Measurements from ENCODE around the gene C1QTNF6. TPM values are rescaled to one million over a fixed set of nuclear protein-coding genes. Genes with fewer than 3 reads are reported as not detected.

Gene C1QTNF6
- total and polyA plus RNA-seq, 2 of the 8 experiments (the other 6 are each of a cell fraction or from before 2014, with no cell fraction given) = 3.1 to 6.5 TPM

DNA sequence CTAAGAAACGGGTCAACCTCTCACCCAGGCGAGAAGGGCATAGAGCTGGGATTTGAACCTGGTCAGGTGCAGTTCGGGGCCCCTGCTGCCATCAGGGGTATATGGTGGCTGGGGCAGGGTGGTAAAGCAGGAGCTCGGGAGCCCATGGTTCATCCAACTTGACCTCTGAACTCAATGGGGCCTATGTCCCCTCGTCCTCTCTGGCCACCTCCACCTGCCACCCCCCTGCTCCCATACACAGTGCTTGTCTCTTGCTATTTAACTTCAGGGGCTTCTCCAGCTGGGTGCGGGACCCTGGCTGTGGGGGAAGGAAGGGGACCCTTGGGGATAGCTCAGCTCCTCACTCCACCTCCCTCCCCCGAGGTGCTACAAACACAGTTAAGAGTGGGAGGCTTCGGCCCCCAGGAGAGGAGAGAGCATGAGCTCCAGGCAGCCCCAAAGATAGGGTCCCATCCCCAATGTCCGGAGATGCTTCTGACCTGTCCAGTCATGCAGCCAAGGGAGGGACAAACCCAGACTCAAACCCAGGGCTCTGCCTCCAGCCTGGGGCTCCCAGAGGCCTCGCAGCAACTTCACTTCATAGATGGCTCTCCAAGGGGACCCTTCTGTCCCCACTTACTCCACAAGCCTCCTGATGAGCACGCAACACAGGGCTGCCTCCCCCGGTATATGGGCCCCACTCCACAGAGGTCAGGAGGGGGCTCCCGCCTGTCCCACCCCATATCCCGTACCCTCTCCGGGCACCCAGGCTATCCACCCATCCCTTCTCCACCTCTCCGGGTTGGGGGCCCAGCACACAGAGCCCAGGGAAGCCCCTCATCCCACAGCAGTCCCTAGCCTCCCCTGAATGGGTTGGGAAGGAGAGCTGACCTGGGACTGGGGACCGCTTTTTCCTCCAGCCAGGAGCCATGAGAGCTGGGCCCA, 39.0 kb downstream of the C1QTNF6 start:
- ChIA-PET CTCF (ENCODE audit: partially characterized antibody) (interaction anchor here (0.7 to 2.8 kb wide), 12 partner anchors 7 to 279 kb away, joined by 3 to 15 read pairs (median 4); no protein-coding TSS in a partner anchor), POLR2A (ENCODE audit: partially characterized antibody) (interaction anchor here (0.8 to 1.4 kb wide), 5 partner anchors 14 to 97 kb away, joined by 3 to 4 read pairs (median 3); partner anchors contain the start of gene KCTD17)
- H3K9ac ChIP-seq (replicated peaks in 1 of 4; ENCODE audit: extremely low read depth in 1 of 4, low read depth in 3 of 4, low read length in 3 of 4) = no peak overlapping the region
- H2AK5ac ChIP-seq (ENCODE audit: low read depth, low read length) = no peak overlapping the region
- DNase-seq (ENCODE audit: low read depth in 1 of 2, low spot score in 2 of 2) (no peak), FAIRE-seq (no peak)
- H3K9me3 ChIP-seq (ENCODE audit: insufficient read depth in 2 of 2, low read depth in 1 of 2, low read length in 1 of 2) = no peaks in the 10 kb centered on the region
- no peak overlapping the region for H2BK20ac ChIP-seq (ENCODE audit: low read length)
- H4K91ac ChIP-seq (replicated peaks; ENCODE audit: insufficient read length, low read length) = peak overlapping the region; percentile 54
- no peak overlapping the region for H3K4me3 ChIP-seq (ENCODE audit: extremely low read depth in 1 of 4, insufficient read depth in 2 of 4, low read depth in 3 of 4, low read length in 4 of 4)
- H2BK5ac ChIP-seq (ENCODE audit: low read depth, low read length) = peak overlapping the region; percentile 40; the same call in 1 of the 2 replicates
- no peak overlapping the region for H4K8ac ChIP-seq (ENCODE audit: extremely low read depth, insufficient read depth, low read length)
- no peak overlapping the region for H3K27ac ChIP-seq (ENCODE audit: low read depth, low read length)
- 0 out of 2 replicates have a peak overlapping the region, but pooled peaks have one; percentile 71 for H3K18ac ChIP-seq (ENCODE audit: extremely low read depth, low read length)
- no peak overlapping the region for H3K4ac ChIP-seq (replicated peaks; ENCODE audit: insufficient read length, low read depth, low read length)
- H3K36me3 ChIP-seq (ENCODE audit: control insufficient read depth in 2 of 4, insufficient read depth in 4 of 4, low read length in 3 of 4) = no peaks in the 10 kb centered on the region
- H2BK15ac ChIP-seq (ENCODE audit: low read length) = no peak overlapping the region
- no peak overlapping the region for H3K56ac ChIP-seq (replicated peaks; ENCODE audit: insufficient read length, low read depth, low read length)
- H3K23me2 ChIP-seq (ENCODE audit: low read depth, low read length) = no peaks in the 10 kb centered on the region
- H3K79me2 ChIP-seq (ENCODE audit: control insufficient read depth in 1 of 2, insufficient read depth in 2 of 2, low read length in 2 of 2) = no peaks in the 10 kb centered on the region
- H3K23ac ChIP-seq (ENCODE audit: insufficient read length) = no peak overlapping the region
- H3K27me3 ChIP-seq (replicated peaks in 1 of 4; ENCODE audit: control insufficient read depth in 3 of 4, extremely low read depth in 1 of 4, insufficient read depth in 3 of 4, low read length in 3 of 4) = no peaks in the 10 kb centered on the region
- 82% methylated on average over 17 of the region's 17 CpGs; no CpG with 5 or more reads in 1 of the 2 experiments for WGBS, 2 experiments (ENCODE audit: extremely low coverage in 1 of 2, insufficient coverage in 1 of 2, insufficient read length in 1 of 2, insufficient replicate concordance in 2 of 2, low coverage in 1 of 2, low lambda C conversion rate in 2 of 2, missing lambda C conversion rate in 1 of 2)
- H4K20me1 ChIP-seq (replicated peaks in 1 of 2; ENCODE audit: control insufficient read depth in 1 of 2, insufficient read depth in 2 of 2, low read length in 2 of 2) = no peaks in the 10 kb centered on the region
- H3K4me2 ChIP-seq (ENCODE audit: insufficient read depth in 1 of 2, low read depth in 2 of 2, low read length in 2 of 2) = no peak overlapping the region
- peak overlapping the region; percentile 84; the same call in 1 of the 2 replicates for H2AFZ ChIP-seq (ENCODE audit: low read length)
- peaks cover 0 to 11% (median 2%) of the 10 kb centered on the region in 4 experiments; a peak in 5 of 7 replicates for H3K4me1 ChIP-seq (replicated peaks in 1 of 4; ENCODE audit: control insufficient read depth in 3 of 4, insufficient read depth in 4 of 4, low read length in 3 of 4)
- H2BK12ac ChIP-seq (ENCODE audit: low read depth, low read length) = no peak overlapping the region
- H3K14ac ChIP-seq (ENCODE audit: insufficient read length) = no peak overlapping the region
- H3K79me1 ChIP-seq (ENCODE audit: low read depth, low read length) = no peaks in the 10 kb centered on the region
- no peak overlapping the region for H2BK120ac ChIP-seq (replicated peaks; ENCODE audit: low read depth, low read length)
- H4K5ac ChIP-seq (ENCODE audit: insufficient read length, low read depth, low read length) = no peak overlapping the region
- TF ChIP-seq SP2 (IDR thresholded peaks at IDR 0.05; ENCODE audit: low read length) (no peak), CEBPB (IDR thresholded peaks at IDR 0.05; ENCODE audit: low read depth, low read length) (no peak), HDAC6 (IDR thresholded peaks at IDR 0.05; ENCODE audit: low read depth, low read length) (no peak), RNF2 (IDR thresholded peaks at IDR 0.05; ENCODE audit: borderline replicate concordance, low read depth, low read length, missing control alignments, poor library complexity, severe bottlenecking) (no peak), GTF2F1 (IDR thresholded peaks at IDR 0.05; ENCODE audit: borderline replicate concordance, low read depth, low read length) (no peak), GABPA (IDR thresholded peaks at IDR 0.05; ENCODE audit: borderline replicate concordance, insufficient read depth, low read length) (no peak), PHF8 (conservative IDR thresholded peaks at IDR 0.05; ENCODE audit: low read depth, low read length) (no peak), MAFK (IDR thresholded peaks at IDR 0.05; ENCODE audit: low read depth, low read length) (no peak), TBP (IDR thresholded peaks at IDR 0.05; ENCODE audit: low read depth, low read length) (no peak), TAF1 (IDR thresholded peaks at IDR 0.05; ENCODE audit: low read depth, low read length) (no peak)
- TF ChIP-seq, protein P1, sequence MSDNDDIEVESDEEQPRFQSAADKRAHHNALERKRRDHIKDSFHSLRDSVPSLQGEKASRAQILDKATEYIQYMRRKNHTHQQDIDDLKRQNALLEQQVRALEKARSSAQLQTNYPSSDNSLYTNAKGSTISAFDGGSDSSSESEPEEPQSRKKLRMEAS (IDR thresholded peaks at IDR 0.05) = no peak

Measured in H1 (cell line).